ENCODE measurements around the gene KCTD15.

The KCTD15 gene

GRCh38 chr19:33798681-33799111, 2.0 kb downstream of the KCTD15 start:
- DNase-seq (ENCODE audit: low spot score) (no peak), ATAC-seq (ENCODE audit: low read depth) (no peak)
- Histone ChIP-seq H3K27me3 (ENCODE audit: insufficient read depth, poor library complexity, severe bottlenecking) (no peaks in the 10 kb centered on the region), H3K27ac (ENCODE audit: poor library complexity, severe bottlenecking) (no peak overlapping the region), H3K4me1 (ENCODE audit: insufficient read depth, poor library complexity, severe bottlenecking) (no peaks in the 10 kb centered on the region), H3K4me3 (ENCODE audit: severe bottlenecking) (no peak overlapping the region), H3K9me3 (ENCODE audit: severe bottlenecking) (no peaks in the 10 kb centered on the region), H3K36me3 (ENCODE audit: low read depth) (peaks cover 24% of the 10 kb centered on the region)
- no peak for TF ChIP-seq CTCF (IDR thresholded peaks at IDR 0.05; ENCODE audit: poor library complexity, severe bottlenecking)

DNA sequence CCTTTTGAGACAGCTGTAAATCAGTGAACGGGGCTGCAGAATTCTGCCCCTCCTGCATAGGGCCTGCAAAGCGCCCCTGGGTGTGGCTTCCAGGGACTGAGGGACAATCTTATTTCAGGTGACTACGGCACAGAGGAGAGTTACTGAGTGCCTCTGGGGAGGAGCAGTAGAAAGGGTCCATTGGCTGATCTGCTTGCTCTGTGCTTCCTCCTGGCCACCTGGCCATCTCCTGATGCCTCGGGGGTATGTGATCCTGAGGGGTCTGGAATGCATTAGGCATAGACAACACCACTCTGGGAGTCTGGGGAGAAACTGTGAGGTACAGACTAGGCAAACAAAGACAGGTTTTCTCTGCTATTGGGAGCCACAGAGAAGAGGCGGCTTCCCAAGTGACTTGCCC, 2.8 kb downstream of the KCTD15 start:
- DNase-seq (ENCODE audit: low spot score) (no peak), ATAC-seq (ENCODE audit: low read depth) (no peak)
- Histone ChIP-seq H3K27ac (ENCODE audit: poor library complexity, severe bottlenecking) (no peak overlapping the region), H3K9me3 (ENCODE audit: severe bottlenecking) (no peaks in the 10 kb centered on the region), H3K36me3 (ENCODE audit: low read depth) (peaks cover 31% of the 10 kb centered on the region), H3K4me1 (ENCODE audit: insufficient read depth, poor library complexity, severe bottlenecking) (peaks cover 5% of the 10 kb centered on the region), H3K4me3 (ENCODE audit: severe bottlenecking) (no peak overlapping the region), H3K27me3 (ENCODE audit: insufficient read depth, poor library complexity, severe bottlenecking) (no peaks in the 10 kb centered on the region)
- TF ChIP-seq CTCF (IDR thresholded peaks at IDR 0.05; ENCODE audit: poor library complexity, severe bottlenecking), result no peak

DNA sequence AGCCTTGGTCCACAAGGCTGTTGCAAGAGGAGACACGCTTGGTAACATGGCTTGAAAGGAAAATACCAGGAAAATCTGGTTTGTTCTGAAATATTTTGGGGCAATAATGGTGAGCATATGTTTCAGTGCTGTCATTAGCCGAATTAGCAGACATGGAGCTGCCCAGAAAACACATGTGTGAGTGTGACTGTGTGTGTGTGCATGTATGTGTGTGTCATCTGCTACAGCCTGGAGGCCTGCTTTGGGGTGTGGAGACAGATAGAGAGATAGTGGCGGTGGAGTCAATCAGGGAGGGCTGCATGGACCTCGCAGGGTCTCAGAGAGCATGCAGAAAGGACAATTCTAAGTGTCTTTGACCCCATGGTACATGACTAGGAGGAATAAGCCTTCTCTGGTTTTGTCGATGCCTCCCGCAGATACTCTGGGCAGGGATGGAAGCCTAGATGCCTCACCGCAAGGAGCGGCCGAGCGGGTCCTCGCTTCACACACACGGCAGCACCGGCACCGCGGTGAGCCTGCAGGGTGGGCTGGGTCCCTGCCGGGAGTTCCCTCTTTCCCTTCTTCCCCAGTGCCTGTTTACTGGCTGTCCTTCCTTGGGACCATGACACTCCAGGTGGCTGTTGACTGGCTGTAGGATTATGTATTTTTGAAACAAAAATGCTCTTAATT, 3.5 kb downstream of the KCTD15 start:
- Histone ChIP-seq H3K9me3 (ENCODE audit: severe bottlenecking) (no peaks in the 10 kb centered on the region), H3K36me3 (ENCODE audit: low read depth) (peaks cover 35% of the 10 kb centered on the region), H3K4me1 (ENCODE audit: insufficient read depth, poor library complexity, severe bottlenecking) (peaks cover 5% of the 10 kb centered on the region), H3K27ac (ENCODE audit: poor library complexity, severe bottlenecking) (no peak overlapping the region), H3K27me3 (ENCODE audit: insufficient read depth, poor library complexity, severe bottlenecking) (no peaks in the 10 kb centered on the region), H3K4me3 (ENCODE audit: severe bottlenecking) (no peak overlapping the region)
- ATAC-seq (ENCODE audit: low read depth) (no peak), DNase-seq (ENCODE audit: low spot score) (no peak)
- no peak for TF ChIP-seq CTCF (IDR thresholded peaks at IDR 0.05; ENCODE audit: poor library complexity, severe bottlenecking)

DNA sequence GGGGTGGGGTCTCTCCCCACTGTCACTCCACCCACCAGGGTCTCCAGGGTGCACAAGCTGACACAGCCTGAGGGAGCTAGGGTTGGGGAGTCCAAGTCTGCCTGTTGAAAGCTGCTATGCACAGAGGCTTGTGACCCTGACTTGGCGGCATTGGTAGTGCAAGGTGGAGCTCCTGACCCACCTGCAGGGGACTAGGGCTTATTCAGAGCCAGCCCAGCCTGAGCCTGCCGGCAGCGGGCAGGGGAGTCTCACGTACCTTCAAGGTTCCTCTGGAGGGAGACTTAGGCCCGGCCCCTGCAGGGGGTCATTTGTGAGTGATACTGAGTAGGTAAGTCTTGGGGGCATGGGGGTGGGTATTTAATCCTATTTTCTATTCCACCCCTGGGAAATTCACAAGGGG, 4.7 kb downstream of the KCTD15 start:
- ATAC-seq (ENCODE audit: low read depth) (no peak), DNase-seq (ENCODE audit: low spot score) (no peak)
- no peak overlapping the region for H3K4me3 ChIP-seq (ENCODE audit: severe bottlenecking)
- TF ChIP-seq CTCF (IDR thresholded peaks at IDR 0.05; ENCODE audit: poor library complexity, severe bottlenecking), result no peak
- peaks cover 40% of the 10 kb centered on the region for H3K36me3 ChIP-seq (ENCODE audit: low read depth)
- no peaks in the 10 kb centered on the region for H3K27me3 ChIP-seq (ENCODE audit: insufficient read depth, poor library complexity, severe bottlenecking)
- H3K27ac ChIP-seq (ENCODE audit: poor library complexity, severe bottlenecking), result no peak overlapping the region
- H3K9me3 ChIP-seq (ENCODE audit: severe bottlenecking), result no peaks in the 10 kb centered on the region
- H3K4me1 ChIP-seq (ENCODE audit: insufficient read depth, poor library complexity, severe bottlenecking), result peaks cover 5% of the 10 kb centered on the region

- Histone ChIP-seq H3K27ac (ENCODE audit: poor library complexity, severe bottlenecking) (no peak overlapping the region), H3K9me3 (ENCODE audit: severe bottlenecking) (no peaks in the 10 kb centered on the region), H3K4me3 (ENCODE audit: severe bottlenecking) (no peak overlapping the region), H3K36me3 (ENCODE audit: low read depth) (peaks cover 43% of the 10 kb centered on the region), H3K4me1 (ENCODE audit: insufficient read depth, poor library complexity, severe bottlenecking) (peaks cover 5% of the 10 kb centered on the region), H3K27me3 (ENCODE audit: insufficient read depth, poor library complexity, severe bottlenecking) (no peaks in the 10 kb centered on the region)
- TF ChIP-seq CTCF (IDR thresholded peaks at IDR 0.05; ENCODE audit: poor library complexity, severe bottlenecking), result no peak
- ATAC-seq (ENCODE audit: low read depth) (no peak), DNase-seq (ENCODE audit: low spot score) (no peak)
These were observed 5.3 kb downstream of the KCTD15 start for GRCh38 chr19:33802001-33802400.
